Heart right ventricle (tissue), 16 donors: ENCODE results near the gene WFDC1. TPM values are rescaled to one million over a fixed set of nuclear protein-coding genes. Genes with fewer than 3 reads are reported as not detected.

ENCODE experiments used
- ATAC-seq, 8 donors: fragments of 200-7000 bp; cut with Tn5 transposase; one replicate each; pipeline ENCODE4 v1.9.1; 2020; ENCODE audit warnings: mild to moderate bottlenecking in 8 of 8, moderate library complexity in 8 of 8, moderate number of reproducible peaks in 1 of 8
- DNase-seq, 2 donors: peaks; one replicate each; pipeline ENCODE4 v3.0.0-alpha.2; 2020
- H3K27ac ChIP-seq, 10 donors: fragments of 200-600 bp; sonication (generic) in 2 of 10; one replicate each; pipeline versions ENCODE4 v1.5.0 to v1.8.0; 2020 to 2022; ENCODE audit warnings: mild to moderate bottlenecking in 3 of 10
- H3K27me3 ChIP-seq, 7 donors: fragments of 200-600 bp; one replicate each; pipeline ENCODE4 v1.8.0; 2021 to 2022; ENCODE audit warnings: mild to moderate bottlenecking in 2 of 7
- H3K36me3 ChIP-seq, 9 donors: fragments of 200-600 bp; sonication (generic) in 1 of 9; one replicate each; pipeline versions ENCODE4 v1.5.0 to v1.8.0; 2020 to 2022; ENCODE audit warnings: mild to moderate bottlenecking in 2 of 9
- H3K4me1 ChIP-seq, 9 donors: fragments of 200-600 bp; sonication (generic) in 1 of 9; one replicate each; pipeline versions ENCODE4 v1.5.0 to v1.8.0; 2020 to 2022; ENCODE audit warnings: mild to moderate bottlenecking in 4 of 9
- H3K4me3 ChIP-seq, 10 donors: fragments of 200-600 bp; sonication (generic) in 2 of 10; one replicate each; pipeline versions ENCODE4 v1.5.0 to v1.8.0; 2020 to 2022; ENCODE audit warnings: mild to moderate bottlenecking in 7 of 10, moderate library complexity in 2 of 10
- H3K9me3 ChIP-seq, 11 donors: fragments of 200-600 bp in 10 of 11; sonication (generic) in 2 of 11; one replicate each; pipeline versions ENCODE4 v1.5.0 to v1.8.0; 2013 to 2022; ENCODE audit warnings: mild to moderate bottlenecking in 2 of 11, control low read depth in 1 of 11, moderate library complexity in 1 of 11
- WGBS, 2 donors: extraction: QIAGEN DNeasy Blood & Tissue Kit; methylation state at CpG; one replicate each; pipeline ENCODE4 v1.1.7; 2013; ENCODE audit warnings: inconsistent platforms in 1 of 2; 5-methylcytosine and 5-hydroxymethylcytosine counted together
- intact Hi-C, 10 donors: fragments of 100-400 bp; cut with DNase I; formaldehyde crosslinking; loops; one replicate each; pipeline versions ENCODE4 v1.11.1 to v1.14.2; 2022
- long read RNA-seq, 3 donors: library from polyadenylated mRNA; unstranded; transcript quantifications; one replicate each; pipeline ENCODE4 v2.0.0, GENCODE V29; 2020 to 2021
- polyA plus RNA-seq, 2 donors: library from polyadenylated mRNA; stranded (reverse); fragments of 200-250 nt; gene quantifications; one replicate each; pipeline ENCODE4 v1.2.3, GENCODE V29; 2013
- total RNA-seq, 10 donors: library from RNA; stranded (reverse); fragmentation: NEBNext Ultra II Directional in 3 of 10; extraction: Animal tissue kit (Norgen Biotek cat#: 25700) in 3 of 10; gene quantifications; one replicate each; pipeline versions ENCODE4 v1.2.1 to v1.2.4, GENCODE V29; 2021 to 2023
- TF ChIP-seq, protein P1 (sequence below), 9 donors: fragments of 200-600 bp; sonication (generic) in 2 of 9; IDR thresholded peaks; one replicate each; pipeline versions ENCODE4 v1.5.0 to v1.8.0; 2021 to 2022; ENCODE audit warnings: antibody characterized with exemption in 9 of 9, mild to moderate bottlenecking in 5 of 9, moderate library complexity in 1 of 9
- donor health status: Arrhythmogenic right ventricular cardiomyopathy.
- donor health status: ischemic (EF 13 %, LVEDD 7.1; RV severe dilation, severe dysfunction).
- donor health status: healthy with polysubstance abuse.
- donor health status: DM: no; HTN: yes; CAD: no.
- donor health status: DM: no; HTN: no; CAD: no.
- donor health status: ischemic (EF 25% LVEDD 6.9; RV normal size, moderate dysfunction).
- donor health status: ischemic (EF 25% LVEDD 5.7; RV mildly dilated, moderate dysfunction).
- donor health status: healthy.
- donor health status: DM: yes; HTN: yes; CAD: no.
- donor health status: Ischemic cardiomyopathy.
- donor health status: ischemic (EF 35%, LVEDD 5.7; RV mildly dilated, moderate dysfunction).
- donor health status: nonischemic (EF 11% LVEDD 7.7; RV severe dilation, severe dysfunction).
- donor health status: DM: yes; HTN: yes; CAD: no.
- donor health status: PGD.
- donor health status: ischemic (EF 29% LVEDD 5.4; RV normal size, mild dysfunction).
- donor health status: nonischemic (EF 23%, LVEDD 6.1; RV moderate dilation, normal function).

WFDC1 gene, protein sequence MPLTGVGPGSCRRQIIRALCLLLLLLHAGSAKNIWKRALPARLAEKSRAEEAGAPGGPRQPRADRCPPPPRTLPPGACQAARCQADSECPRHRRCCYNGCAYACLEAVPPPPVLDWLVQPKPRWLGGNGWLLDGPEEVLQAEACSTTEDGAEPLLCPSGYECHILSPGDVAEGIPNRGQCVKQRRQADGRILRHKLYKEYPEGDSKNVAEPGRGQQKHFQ
- 1 to 10 TPM in 5 of 10 donors, under 1 TPM in 5; 0.55 to 2.1 (median 0.98) TPM for total RNA-seq
- polyA plus RNA-seq: 1 to 10 TPM; 2.6 to 5.7 TPM
- long read RNA-seq, donor 1, partial matches to known transcripts: 0 of 3 reads
- long read RNA-seq, donor 1, other reads (novel, unspliced or antisense): 0 of 3 reads
- long read RNA-seq, donor 2, partial matches to known transcripts: 0 of 2 reads
- long read RNA-seq, donor 2, other reads (novel, unspliced or antisense): 0 of 2 reads
- long read RNA-seq, donor 3, partial matches to known transcripts: 0 of 1 reads
- long read RNA-seq, donor 3, other reads (novel, unspliced or antisense): 1 of 1 reads

DNA sequence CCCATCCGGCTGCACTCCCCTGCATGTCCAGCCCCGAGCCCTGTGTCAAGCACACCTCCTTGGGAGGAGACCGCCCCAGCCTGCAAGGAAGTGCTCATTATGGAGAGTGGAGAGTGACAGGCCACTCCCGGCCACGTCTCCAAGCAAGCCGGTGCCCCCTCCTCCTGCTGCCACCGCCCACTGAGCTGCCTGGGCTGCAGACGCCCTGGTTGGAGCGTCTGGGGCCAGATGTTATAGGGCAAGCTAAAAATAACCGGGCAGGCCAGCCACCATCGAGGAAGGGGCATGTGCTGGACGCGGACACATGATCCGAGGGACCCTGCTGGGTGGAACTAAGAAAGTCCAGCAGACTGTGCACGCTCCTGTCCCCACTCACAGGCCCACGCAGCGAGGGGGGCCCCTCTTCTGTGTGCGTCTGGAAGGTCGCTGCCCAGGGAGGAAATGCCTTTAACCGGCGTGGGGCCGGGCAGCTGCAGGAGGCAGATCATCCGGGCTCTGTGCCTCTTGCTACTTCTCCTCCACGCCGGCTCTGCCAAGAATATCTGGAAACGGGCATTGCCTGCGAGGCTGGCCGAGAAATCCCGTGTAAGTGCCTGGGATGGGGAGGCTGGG, at the start of gene WFDC1:
Gene WFDC1 (plus strand): TSS at position 348 of the 612 bp plus-strand sequence. CDS start 94 bp downstream, at position 442.
- peak; percentile 52 to 81 (median 68) for ATAC-seq
- H3K36me3 ChIP-seq: no peaks in the 10 kb centered on the region
- no peaks in the 10 kb centered on the region for H3K9me3 ChIP-seq
- H3K27ac ChIP-seq: peak within 1 kb of the TSS in 2 of 10 donors; percentile 26 to 39
- H3K4me3 ChIP-seq: peak within 1 kb of the TSS in 9 of 10 donors; percentile 18 to 44 (median 38)
- intact Hi-C loops: no loop called here
- DNase-seq: peak in 1 of 2 donors; percentile 29
- WGBS, 2 donors: 1 to 2% methylated on average over 29 of the region's 29 CpGs
- H3K4me1 ChIP-seq: peaks cover 5 to 19% (median 14%) of the 10 kb centered on the region in 9 donors
- TF ChIP-seq, protein P1, sequence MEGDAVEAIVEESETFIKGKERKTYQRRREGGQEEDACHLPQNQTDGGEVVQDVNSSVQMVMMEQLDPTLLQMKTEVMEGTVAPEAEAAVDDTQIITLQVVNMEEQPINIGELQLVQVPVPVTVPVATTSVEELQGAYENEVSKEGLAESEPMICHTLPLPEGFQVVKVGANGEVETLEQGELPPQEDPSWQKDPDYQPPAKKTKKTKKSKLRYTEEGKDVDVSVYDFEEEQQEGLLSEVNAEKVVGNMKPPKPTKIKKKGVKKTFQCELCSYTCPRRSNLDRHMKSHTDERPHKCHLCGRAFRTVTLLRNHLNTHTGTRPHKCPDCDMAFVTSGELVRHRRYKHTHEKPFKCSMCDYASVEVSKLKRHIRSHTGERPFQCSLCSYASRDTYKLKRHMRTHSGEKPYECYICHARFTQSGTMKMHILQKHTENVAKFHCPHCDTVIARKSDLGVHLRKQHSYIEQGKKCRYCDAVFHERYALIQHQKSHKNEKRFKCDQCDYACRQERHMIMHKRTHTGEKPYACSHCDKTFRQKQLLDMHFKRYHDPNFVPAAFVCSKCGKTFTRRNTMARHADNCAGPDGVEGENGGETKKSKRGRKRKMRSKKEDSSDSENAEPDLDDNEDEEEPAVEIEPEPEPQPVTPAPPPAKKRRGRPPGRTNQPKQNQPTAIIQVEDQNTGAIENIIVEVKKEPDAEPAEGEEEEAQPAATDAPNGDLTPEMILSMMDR (IDR thresholded peaks at IDR 0.05): no peak
- H3K27me3 ChIP-seq: peaks cover 0 to 37% (median 4%) of the 10 kb centered on the region in 7 donors

DNA sequence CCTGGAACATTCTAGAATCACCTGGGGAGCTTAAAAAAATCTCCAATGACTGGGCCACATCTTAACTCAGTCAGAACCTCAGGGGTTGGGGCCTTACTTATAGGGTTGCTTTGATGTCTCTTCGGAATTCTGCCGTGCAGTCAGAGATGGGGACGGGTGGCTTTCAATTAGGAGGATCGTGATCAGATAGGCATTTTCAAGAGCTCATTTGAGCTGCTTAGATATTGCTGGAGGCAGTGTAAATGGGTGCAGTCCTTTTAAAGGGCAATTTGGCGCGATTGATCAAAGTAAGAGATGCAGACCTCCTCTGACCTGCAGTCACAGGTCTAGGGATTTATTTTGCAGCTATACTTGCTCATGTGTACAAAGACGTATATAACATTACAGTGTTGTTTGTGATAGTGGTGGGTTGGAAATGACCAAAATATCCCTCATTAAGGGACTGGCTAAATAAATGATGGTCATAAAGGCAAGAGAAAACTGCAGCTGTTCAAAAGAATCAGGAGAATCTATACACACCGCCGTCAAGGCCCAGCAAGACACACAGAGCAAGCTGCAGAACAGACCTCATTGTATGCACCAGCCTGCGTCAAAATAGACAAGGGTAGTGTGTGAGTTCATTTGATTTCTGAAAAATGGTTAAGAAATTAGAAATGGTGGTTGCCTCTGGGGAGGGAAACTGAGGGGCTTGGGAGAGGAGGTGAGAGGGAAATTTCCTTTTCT, 48.6 kb upstream of the WFDC1 start:
- WGBS, 2 donors: 83 to 84% methylated on average over 10 of the region's 10 CpGs
- no peaks in the 10 kb centered on the region for H3K4me1 ChIP-seq
- TF ChIP-seq, protein P1 (IDR thresholded peaks at IDR 0.05): no peak
- H3K27ac ChIP-seq: no peak overlapping the region
- ATAC-seq (no peak), DNase-seq (no peak)
- H3K27me3 ChIP-seq: peaks cover 0 to 27% (median 20%) of the 10 kb centered on the region in 7 donors
- no peaks in the 10 kb centered on the region for H3K9me3 ChIP-seq
- no peak overlapping the region for H3K4me3 ChIP-seq
- H3K36me3 ChIP-seq: no peaks in the 10 kb centered on the region
- intact Hi-C loops: no loop called here

DNA sequence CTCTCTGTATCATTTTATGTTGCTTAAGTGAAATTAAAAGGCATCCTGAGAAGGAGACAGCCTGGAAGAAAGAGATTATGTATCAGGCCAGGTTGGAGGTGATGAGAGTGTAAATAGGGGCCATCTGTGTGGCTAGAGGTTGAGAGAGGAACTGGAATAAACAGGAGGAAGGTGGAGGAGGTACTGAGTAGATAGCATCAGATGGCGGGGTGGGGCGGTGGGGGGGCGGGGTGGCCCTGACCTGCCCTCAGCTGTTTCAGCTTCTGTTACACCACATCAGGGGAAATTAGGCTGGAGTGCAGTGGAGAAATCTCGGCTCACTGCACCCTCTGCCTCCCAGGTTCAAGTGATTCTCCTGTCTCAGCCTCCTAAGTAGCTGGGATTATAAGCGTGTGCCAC, 48.0 kb upstream of the WFDC1 start:
- TF ChIP-seq, protein P1 (IDR thresholded peaks at IDR 0.05): no peak
- Histone ChIP-seq H3K27me3 (peaks cover 0 to 22% (median 15%) of the 10 kb centered on the region in 7 donors), H3K9me3 (no peaks in the 10 kb centered on the region), H3K36me3 (no peaks in the 10 kb centered on the region), H3K4me3 (no peak overlapping the region), H3K27ac (no peak overlapping the region), H3K4me1 (no peaks in the 10 kb centered on the region)
- 79 to 80% methylated on average over 5 of the region's 5 CpGs for WGBS, 2 donors
- DNase-seq (no peak), ATAC-seq (no peak)
- intact Hi-C loops: no loop called here

DNA sequence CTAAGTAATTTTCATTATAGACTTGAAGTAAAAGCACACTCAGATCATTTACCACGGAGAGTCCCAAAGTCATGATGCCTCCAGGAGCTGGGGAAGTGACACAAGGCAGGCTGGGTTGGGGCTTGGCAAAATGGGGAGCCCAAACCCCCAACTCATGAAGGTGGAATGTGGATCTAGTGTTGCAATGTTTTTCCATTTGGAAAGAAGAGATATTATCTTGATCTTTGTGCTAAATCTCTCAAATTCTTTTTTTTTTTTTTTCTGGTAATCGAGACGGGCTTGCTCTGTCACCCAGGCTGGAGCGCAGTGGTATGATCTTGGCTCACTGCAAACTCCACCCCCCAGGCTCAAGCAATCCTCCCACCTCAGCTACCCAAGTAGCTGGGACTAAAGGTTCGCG, 47.3 kb upstream of the WFDC1 start:
- H3K9me3 ChIP-seq: no peaks in the 10 kb centered on the region
- intact Hi-C loops: no loop called here
- no peak overlapping the region for H3K27ac ChIP-seq
- H3K4me1 ChIP-seq: no peaks in the 10 kb centered on the region
- no peaks in the 10 kb centered on the region for H3K36me3 ChIP-seq
- WGBS, 2 donors: 92% methylated on average over 3 to 6 of the region's 6 CpGs
- peaks cover 0 to 18% (median 8%) of the 10 kb centered on the region in 7 donors for H3K27me3 ChIP-seq
- TF ChIP-seq, protein P1 (IDR thresholded peaks at IDR 0.05): no peak
- ATAC-seq (no peak), DNase-seq (no peak)
- H3K4me3 ChIP-seq: no peak overlapping the region
